A549 (cell line): Measurements from ENCODE around the gene MT3.

Experiments
- JUNB ChIP-seq: fragments of >200 bp; sonication (Bioruptor Twin); formaldehyde crosslinking; IDR thresholded peaks from 2 replicates; pipeline ENCODE4 v1.6.1; 2016
- KDM1A ChIP-seq: fragments of 200-600 bp; sonication (generic); IDR thresholded peaks from 2 replicates; pipeline ENCODE4 v1.6.1; 2016; ENCODE audit warnings: low read depth, mild to moderate bottlenecking
- POLR2A ChIP-seq: IDR thresholded peaks from 2 replicates; pipeline ENCODE4 v1.6.1; 2012; ENCODE audit warnings: mild to moderate bottlenecking, low read length
- RAD21 ChIP-seq, 2 experiments: fragments of >200 bp in 1 of 2; sonication (Bioruptor Twin) in 1 of 2; formaldehyde crosslinking in 1 of 2; IDR thresholded peaks in 1 of 2; conservative IDR thresholded peaks in 1 of 2; 2 replicates in 1 of 2; 3 replicates in 1 of 2; pipeline ENCODE4 v1.6.1; 2012 to 2018; ENCODE audit warnings: inconsistent platforms in 1 of 2
- ZFP36 ChIP-seq: fragments of 450-650 bp; IDR thresholded peaks from 2 replicates; pipeline ENCODE4 v1.6.1; 2014; ENCODE audit warnings: borderline replicate concordance; ENCODE audit not compliant: partially characterized antibody
- TF ChIP-seq, protein P1 (sequence below): IDR thresholded peaks from 2 replicates; pipeline ENCODE4 v1.6.1; 2012
- TF ChIP-seq, protein P2 (sequence below): fragments of >200 bp; sonication (Bioruptor Twin); formaldehyde crosslinking; IDR thresholded peaks from 3 replicates; pipeline ENCODE4 v1.5.1; 2016
- TF ChIP-seq, protein P3 (sequence below): IDR thresholded peaks from 2 replicates; pipeline ENCODE4 v1.6.1; 2012
- TF ChIP-seq, protein P4 (sequence below): IDR thresholded peaks from 2 replicates; pipeline ENCODE4 v1.6.1; 2012; ENCODE audit warnings: low read depth, borderline replicate concordance

DNA sequence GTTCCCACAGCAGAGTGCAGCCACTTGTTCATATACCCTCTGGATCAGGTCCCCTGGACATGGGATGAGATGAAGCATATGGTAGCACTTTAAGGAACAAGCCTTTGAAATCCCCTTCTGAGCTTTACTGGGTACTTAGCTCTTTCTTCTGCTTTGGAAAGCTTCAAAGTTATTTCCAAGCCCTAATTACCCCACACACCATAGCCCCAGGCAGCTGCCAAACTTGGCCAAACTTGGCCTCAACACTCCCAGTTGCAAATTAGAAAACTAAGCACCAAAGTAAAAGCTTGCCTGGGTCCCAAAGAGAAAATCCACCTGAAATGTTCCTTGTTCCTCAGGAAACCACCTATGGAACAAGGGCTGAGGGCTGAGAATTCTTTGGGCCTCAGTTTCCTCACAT, 40.2 kb upstream of the MT3 start:
- TF ChIP-seq, protein P1, sequence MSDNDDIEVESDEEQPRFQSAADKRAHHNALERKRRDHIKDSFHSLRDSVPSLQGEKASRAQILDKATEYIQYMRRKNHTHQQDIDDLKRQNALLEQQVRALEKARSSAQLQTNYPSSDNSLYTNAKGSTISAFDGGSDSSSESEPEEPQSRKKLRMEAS, result no peak
- TF ChIP-seq, protein P2, sequence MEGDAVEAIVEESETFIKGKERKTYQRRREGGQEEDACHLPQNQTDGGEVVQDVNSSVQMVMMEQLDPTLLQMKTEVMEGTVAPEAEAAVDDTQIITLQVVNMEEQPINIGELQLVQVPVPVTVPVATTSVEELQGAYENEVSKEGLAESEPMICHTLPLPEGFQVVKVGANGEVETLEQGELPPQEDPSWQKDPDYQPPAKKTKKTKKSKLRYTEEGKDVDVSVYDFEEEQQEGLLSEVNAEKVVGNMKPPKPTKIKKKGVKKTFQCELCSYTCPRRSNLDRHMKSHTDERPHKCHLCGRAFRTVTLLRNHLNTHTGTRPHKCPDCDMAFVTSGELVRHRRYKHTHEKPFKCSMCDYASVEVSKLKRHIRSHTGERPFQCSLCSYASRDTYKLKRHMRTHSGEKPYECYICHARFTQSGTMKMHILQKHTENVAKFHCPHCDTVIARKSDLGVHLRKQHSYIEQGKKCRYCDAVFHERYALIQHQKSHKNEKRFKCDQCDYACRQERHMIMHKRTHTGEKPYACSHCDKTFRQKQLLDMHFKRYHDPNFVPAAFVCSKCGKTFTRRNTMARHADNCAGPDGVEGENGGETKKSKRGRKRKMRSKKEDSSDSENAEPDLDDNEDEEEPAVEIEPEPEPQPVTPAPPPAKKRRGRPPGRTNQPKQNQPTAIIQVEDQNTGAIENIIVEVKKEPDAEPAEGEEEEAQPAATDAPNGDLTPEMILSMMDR, result no peak
- TF ChIP-seq JUNB, result no peak
- no peak for TF ChIP-seq RAD21 (conservative IDR thresholded peaks at IDR 0.05 in 1 of 2, IDR thresholded peaks at IDR 0.05 in 1 of 2)
- TF ChIP-seq, protein P3, sequence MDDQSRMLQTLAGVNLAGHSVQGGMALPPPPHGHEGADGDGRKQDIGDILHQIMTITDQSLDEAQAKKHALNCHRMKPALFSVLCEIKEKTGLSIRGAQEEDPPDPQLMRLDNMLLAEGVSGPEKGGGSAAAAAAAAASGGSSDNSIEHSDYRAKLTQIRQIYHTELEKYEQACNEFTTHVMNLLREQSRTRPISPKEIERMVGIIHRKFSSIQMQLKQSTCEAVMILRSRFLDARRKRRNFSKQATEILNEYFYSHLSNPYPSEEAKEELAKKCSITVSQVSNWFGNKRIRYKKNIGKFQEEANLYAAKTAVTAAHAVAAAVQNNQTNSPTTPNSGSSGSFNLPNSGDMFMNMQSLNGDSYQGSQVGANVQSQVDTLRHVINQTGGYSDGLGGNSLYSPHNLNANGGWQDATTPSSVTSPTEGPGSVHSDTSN, result no peak
- no peak for TF ChIP-seq KDM1A
- TF ChIP-seq, protein P4, sequence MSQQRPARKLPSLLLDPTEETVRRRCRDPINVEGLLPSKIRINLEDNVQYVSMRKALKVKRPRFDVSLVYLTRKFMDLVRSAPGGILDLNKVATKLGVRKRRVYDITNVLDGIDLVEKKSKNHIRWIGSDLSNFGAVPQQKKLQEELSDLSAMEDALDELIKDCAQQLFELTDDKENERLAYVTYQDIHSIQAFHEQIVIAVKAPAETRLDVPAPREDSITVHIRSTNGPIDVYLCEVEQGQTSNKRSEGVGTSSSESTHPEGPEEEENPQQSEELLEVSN, result no peak
- TF ChIP-seq POLR2A, result no peak
- no peak for TF ChIP-seq ZFP36
